Skin epidermis (tissue), 12 donors: ENCODE measurements around the gene CD99L2.
A peak's percentile ranks its signal among the peaks of the same experiment; 100 is the strongest.
"Not testable (repeated sequence)": the region's sequence is repeated elsewhere in the genome, so short reads cannot be mapped to it uniquely, and the experiment has no call there.

Experiments used
- H3K27ac ChIP-seq, 21 experiments: fragments of 200-600 bp; sonication (generic) in 11 of 21; one replicate each; pipeline ENCODE4 v1.5.0; 2020; ENCODE audit warnings: mild to moderate bottlenecking in 3 of 21, inconsistent platforms in 2 of 21, moderate library complexity in 2 of 21
- H3K4me3 ChIP-seq, 7 experiments: fragments of 200-600 bp; sonication (generic) in 2 of 7; one replicate each; pipeline ENCODE4 v1.5.0; 2020; ENCODE audit warnings: inconsistent platforms in 2 of 7, mild to moderate bottlenecking in 2 of 7, moderate library complexity in 1 of 7

The CD99L2 gene

GRCh38 chrX:150897421-150898320 lies 797 bp downstream of the CD99L2 start:
- peak overlapping the region in 19 of 21 experiments; percentile 52 to 88 (median 79) for H3K27ac ChIP-seq
- peak overlapping the region; percentile 47 to 66 (median 57) for H3K4me3 ChIP-seq

- Histone ChIP-seq H3K4me3 (no peak overlapping the region), H3K27ac (no peak overlapping the region)
Measured at GRCh38 chrX:150896632-150897031, 1.8 kb downstream of the CD99L2 start.

GRCh38 chrX:150893936-150894335 lies 4.5 kb downstream of the CD99L2 start:
- Histone ChIP-seq H3K27ac (no peak overlapping the region), H3K4me3 (no peak overlapping the region)

- Histone ChIP-seq H3K27ac (no peak overlapping the region), H3K4me3 (no peak overlapping the region)
Measured at GRCh38 chrX:150889131-150889530, 9.3 kb downstream of the CD99L2 start.

GRCh38 chrX:150887906-150888465 lies 10.5 kb downstream of the CD99L2 start:
- H3K27ac ChIP-seq = no peak overlapping the region
- H3K4me3 ChIP-seq = no peak overlapping the region

- not testable (repeated sequence) for H3K27ac ChIP-seq
Measured at GRCh38 chrX:150887268-150887667, 11.2 kb downstream of the CD99L2 start.

GRCh38 chrX:150886381-150886780 lies 12.1 kb downstream of the CD99L2 start:
- no peak overlapping the region for H3K4me3 ChIP-seq
- H3K27ac ChIP-seq = no peak overlapping the region

More at GRCh38 chrX:150887268-150887667, 11.2 kb downstream of the CD99L2 start:
- not testable (repeated sequence) for H3K4me3 ChIP-seq

GRCh38 chrX:150880808-150881165 lies 17.7 kb downstream of the CD99L2 start:
- Histone ChIP-seq H3K4me3 (no peak overlapping the region), H3K27ac (no peak overlapping the region)

- Histone ChIP-seq H3K27ac (no peak overlapping the region), H3K4me3 (no peak overlapping the region)
Measured at GRCh38 chrX:150879855-150880807, 18.3 kb downstream of the CD99L2 start.

- H3K27ac ChIP-seq = not testable (repeated sequence)
Measured at GRCh38 chrX:150875621-150876020, 22.8 kb downstream of the CD99L2 start.

GRCh38 chrX:150874448-150874847 lies 24.0 kb downstream of the CD99L2 start:
- H3K4me3 ChIP-seq = no peak overlapping the region
- H3K27ac ChIP-seq = no peak overlapping the region

More at GRCh38 chrX:150875621-150876020, 22.8 kb downstream of the CD99L2 start:
- not testable (repeated sequence) for H3K4me3 ChIP-seq

- Histone ChIP-seq H3K27ac (no peak overlapping the region), H3K4me3 (no peak overlapping the region)
Measured at GRCh38 chrX:150873616-150874015, 24.9 kb downstream of the CD99L2 start.

GRCh38 chrX:150872773-150873336 lies 25.6 kb downstream of the CD99L2 start:
- H3K27ac ChIP-seq = no peak overlapping the region
- H3K4me3 ChIP-seq = no peak overlapping the region

GRCh38 chrX:150871341-150871811 lies 27.1 kb downstream of the CD99L2 start:
- Histone ChIP-seq H3K27ac (no peak overlapping the region), H3K4me3 (no peak overlapping the region)

GRCh38 chrX:150870487-150871340 lies 27.8 kb downstream of the CD99L2 start:
- no peak overlapping the region for H3K4me3 ChIP-seq
- no peak overlapping the region for H3K27ac ChIP-seq

- Histone ChIP-seq H3K4me3 (no peak overlapping the region), H3K27ac (no peak overlapping the region)
Measured at GRCh38 chrX:150870029-150870428, 28.4 kb downstream of the CD99L2 start.

- Histone ChIP-seq H3K27ac (no peak overlapping the region), H3K4me3 (no peak overlapping the region)
Measured at GRCh38 chrX:150869450-150869849, 29.0 kb downstream of the CD99L2 start.

- Histone ChIP-seq H3K27ac (no peak overlapping the region), H3K4me3 (no peak overlapping the region)
Measured at GRCh38 chrX:150868625-150869024, 29.8 kb downstream of the CD99L2 start.

GRCh38 chrX:150864127-150864526 lies 34.3 kb downstream of the CD99L2 start:
- no peak overlapping the region for H3K27ac ChIP-seq
- H3K4me3 ChIP-seq = no peak overlapping the region
